Activated CD8-positive, alpha-beta memory T cell treated with anti-CD3 and anti-CD28 coated beads, Interleukin-2, amount 10 ng/mL, durations not matched to agents 7 days and 5 days (primary cell): ENCODE measurements around the gene TCF12. TPM values are rescaled to one million over a fixed set of nuclear protein-coding genes. Genes with fewer than 3 reads are reported as not detected.

Source experiments
- ATAC-seq: fragments of 150-1000 bp; cut with Tn5 transposase; one replicate; pipeline ENCODE4 v1.10.0; 2021; ENCODE audit warnings: moderate library complexity
- CTCF ChIA-PET: fragments of 350-600 bp; sonication (Branson Sonifier 250); formaldehyde crosslinking; loops from one replicate; lab custom pipeline; 2021; ENCODE audit warnings: antibody characterized with exemption; lab: Charles Lee
- DNase-seq: peaks from one replicate; pipeline ENCODE4 v3.0.0-alpha.2; 2020
- H3K27ac Mint-ChIP-seq: one replicate; pipeline ENCODE4 v1.8.0; 2021; ENCODE audit warnings: mild to moderate bottlenecking, mixed read lengths
- H3K27me3 Mint-ChIP-seq: one replicate; pipeline ENCODE4 v1.8.0; 2021; ENCODE audit warnings: mixed read lengths
- H3K36me3 Mint-ChIP-seq: one replicate; pipeline ENCODE4 v1.8.0; 2021; ENCODE audit warnings: mild to moderate bottlenecking, mixed read lengths
- H3K4me1 Mint-ChIP-seq: one replicate; pipeline ENCODE4 v1.8.0; 2021; ENCODE audit warnings: mixed read lengths
- H3K4me3 Mint-ChIP-seq: one replicate; pipeline ENCODE4 v1.8.0; 2021; ENCODE audit warnings: mild to moderate bottlenecking, moderate library complexity, mixed read lengths
- H3K9me3 Mint-ChIP-seq: one replicate; pipeline ENCODE4 v1.8.0; 2022; ENCODE audit warnings: low read depth, mixed read lengths
- total RNA-seq, 2 experiments: library from RNA; stranded (reverse); gene quantifications; one replicate each; pipeline ENCODE4 v1.2.3, GENCODE V29; 2021

TCF12 gene
- total RNA-seq, 2 experiments from 2014 or later: 75.4 to 89.0 TPM

- Mint-ChIP-seq H3K27me3 (no peaks in the 10 kb centered on the region), H3K4me1 (peaks cover 16% of the 10 kb centered on the region), H3K9me3 (no peaks in the 10 kb centered on the region), H3K36me3 (peaks cover 7% of the 10 kb centered on the region), H3K4me3 (no peak overlapping the region), H3K27ac (no peak overlapping the region)
- CTCF ChIA-PET: no interaction called here
- ATAC-seq: no peak
- no peak for DNase-seq
Observed at GRCh38 chr15:56980473-56980872, 62.0 kb downstream of the TCF12 start.

GRCh38 chr15:56981160-56981559 is 62.7 kb downstream of the TCF12 start:
- CTCF ChIA-PET: no interaction called here
- DNase-seq (no peak), ATAC-seq (no peak)
- Mint-ChIP-seq H3K27me3 (no peaks in the 10 kb centered on the region), H3K4me1 (peaks cover 16% of the 10 kb centered on the region), H3K4me3 (no peak overlapping the region), H3K9me3 (no peaks in the 10 kb centered on the region), H3K27ac (no peak overlapping the region), H3K36me3 (peaks cover 4% of the 10 kb centered on the region)

GRCh38 chr15:56982987-56983386 is 64.5 kb downstream of the TCF12 start:
- H3K27ac Mint-ChIP-seq: no peak overlapping the region
- CTCF ChIA-PET: no interaction called here
- no peaks in the 10 kb centered on the region for H3K9me3 Mint-ChIP-seq
- peaks cover 4% of the 10 kb centered on the region for H3K36me3 Mint-ChIP-seq
- no peak overlapping the region for H3K4me3 Mint-ChIP-seq
- no peaks in the 10 kb centered on the region for H3K27me3 Mint-ChIP-seq
- H3K4me1 Mint-ChIP-seq: peaks cover 25% of the 10 kb centered on the region
- DNase-seq (no peak), ATAC-seq (no peak)

DNA sequence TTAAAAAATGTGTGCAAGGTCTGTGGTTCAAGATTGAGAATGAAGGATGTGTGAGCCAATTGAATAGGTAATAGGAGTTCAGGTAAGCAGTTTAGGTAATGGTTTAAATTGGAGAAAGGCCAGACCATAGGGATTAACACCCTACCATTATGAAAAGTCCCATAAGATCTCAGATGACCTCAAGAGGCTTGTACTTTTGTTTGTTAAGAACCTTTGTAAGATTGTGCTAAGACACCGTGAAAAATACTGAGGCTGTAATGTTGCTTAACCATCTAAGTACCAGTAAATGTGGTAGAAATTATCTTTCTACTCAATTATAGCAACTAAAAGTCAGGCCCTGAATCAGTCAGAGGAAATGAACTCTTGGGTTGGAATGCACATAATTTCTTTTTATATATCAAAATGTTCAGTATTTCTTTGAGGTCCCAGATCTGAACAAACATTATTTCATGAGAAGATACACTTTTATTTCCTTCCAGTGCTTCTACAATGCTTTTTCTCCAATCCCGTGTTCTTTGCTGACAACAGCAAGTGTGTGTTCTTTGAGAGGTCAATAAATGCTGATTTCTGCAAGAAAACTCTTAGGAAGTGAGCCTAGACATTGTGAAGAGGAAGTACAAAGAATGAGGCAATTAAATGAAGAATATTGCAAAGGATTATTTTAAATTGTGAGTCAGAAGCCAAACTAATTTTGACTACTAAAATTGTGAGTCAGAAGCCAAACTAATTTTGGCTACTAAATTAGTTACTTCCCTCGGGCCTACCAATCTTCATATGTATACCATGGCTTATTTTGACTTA is 66.4 kb downstream of the TCF12 start:
- Mint-ChIP-seq H3K27me3 (no peaks in the 10 kb centered on the region), H3K27ac (no peak overlapping the region), H3K4me3 (no peak overlapping the region), H3K36me3 (peaks cover 4% of the 10 kb centered on the region), H3K4me1 (peaks cover 34% of the 10 kb centered on the region), H3K9me3 (no peaks in the 10 kb centered on the region)
- CTCF ChIA-PET: interaction anchor here (1.1 kb wide), 1 partner anchor 163 kb away, joined by 3 read pairs; no protein-coding TSS in a partner anchor
- DNase-seq (no peak), ATAC-seq (no peak)

- CTCF ChIA-PET: interaction anchor here (1.1 kb wide), 1 partner anchor 164 kb away, joined by 3 read pairs; no protein-coding TSS in a partner anchor
- Mint-ChIP-seq H3K27me3 (no peaks in the 10 kb centered on the region), H3K27ac (no peak overlapping the region), H3K4me1 (peaks cover 35% of the 10 kb centered on the region), H3K9me3 (no peaks in the 10 kb centered on the region), H3K36me3 (peaks cover 4% of the 10 kb centered on the region), H3K4me3 (no peak overlapping the region)
- ATAC-seq (no peak), DNase-seq (no peak)
Observed at GRCh38 chr15:56985856-56986255, 67.4 kb downstream of the TCF12 start.

GRCh38 chr15:56987286-56987685 is 68.8 kb downstream of the TCF12 start:
- Mint-ChIP-seq H3K27ac (no peak overlapping the region), H3K27me3 (no peaks in the 10 kb centered on the region), H3K4me3 (no peak overlapping the region), H3K9me3 (no peaks in the 10 kb centered on the region), H3K36me3 (peaks cover 3% of the 10 kb centered on the region), H3K4me1 (peaks cover 34% of the 10 kb centered on the region)
- DNase-seq (no peak), ATAC-seq (no peak)
- CTCF ChIA-PET: no interaction called here

- DNase-seq (no peak), ATAC-seq (no peak)
- Mint-ChIP-seq H3K36me3 (peaks cover 10% of the 10 kb centered on the region), H3K27me3 (no peaks in the 10 kb centered on the region), H3K4me1 (peaks cover 28% of the 10 kb centered on the region), H3K9me3 (no peaks in the 10 kb centered on the region), H3K4me3 (no peak overlapping the region), H3K27ac (no peak overlapping the region)
- CTCF ChIA-PET: no interaction called here
Observed at GRCh38 chr15:56988219-56988618, 69.8 kb downstream of the TCF12 start.

DNA sequence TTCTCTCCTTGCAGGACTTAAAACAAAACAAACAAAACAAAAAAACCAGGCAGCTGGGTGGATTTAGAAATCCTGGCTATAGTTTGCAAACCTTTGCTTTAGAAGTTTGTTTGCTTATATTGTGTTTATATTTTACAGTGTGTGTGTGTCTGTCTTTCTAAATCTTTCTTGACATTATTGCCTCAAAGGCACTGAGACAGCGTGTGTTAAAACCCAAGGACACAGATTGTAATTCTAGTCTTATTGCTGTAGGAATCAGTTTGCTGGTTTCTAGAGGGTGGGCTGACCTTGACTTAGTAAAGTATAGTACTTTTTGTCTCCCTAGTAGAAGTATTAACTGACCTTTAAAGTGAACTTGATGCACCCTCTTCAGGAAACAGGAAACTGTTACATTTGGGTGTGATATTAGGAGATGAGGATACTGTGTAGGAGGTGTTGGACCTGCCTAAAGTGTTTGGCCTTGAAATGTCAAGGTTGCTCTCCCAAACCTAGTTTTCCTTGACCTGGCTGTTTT is 71.0 kb downstream of the TCF12 start:
- Mint-ChIP-seq H3K27ac (no peak overlapping the region), H3K4me1 (peaks cover 28% of the 10 kb centered on the region)
- no peak for ATAC-seq

DNA sequence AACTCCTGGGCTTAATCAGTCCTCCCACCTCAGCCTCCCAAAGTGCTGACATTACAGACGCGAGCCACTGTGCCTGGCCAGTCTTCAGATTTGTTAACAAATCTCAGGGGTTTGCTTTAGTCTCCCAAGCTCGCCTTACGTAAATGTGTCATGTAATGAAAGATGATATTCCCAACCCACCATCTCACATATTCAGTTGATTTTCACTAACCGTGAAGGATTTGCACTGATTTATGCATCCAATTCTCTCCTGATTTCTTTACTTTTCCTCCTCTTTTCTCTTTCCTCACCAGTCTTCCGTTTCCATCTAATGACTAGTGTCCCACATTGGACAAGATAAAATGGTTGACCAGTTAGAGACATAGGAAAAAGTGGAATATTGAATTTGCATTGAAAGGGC is 72.6 kb downstream of the TCF12 start:
- no peaks in the 10 kb centered on the region for H3K9me3 Mint-ChIP-seq
- ATAC-seq (no peak), DNase-seq (no peak)
- H3K4me3 Mint-ChIP-seq: no peak overlapping the region
- no peaks in the 10 kb centered on the region for H3K27me3 Mint-ChIP-seq
- peaks cover 21% of the 10 kb centered on the region for H3K4me1 Mint-ChIP-seq
- no peak overlapping the region for H3K27ac Mint-ChIP-seq
- peaks cover 30% of the 10 kb centered on the region for H3K36me3 Mint-ChIP-seq
- CTCF ChIA-PET: no interaction called here

More for the DNA sequence above, 71.0 kb downstream of the TCF12 start:
- no peak for DNase-seq
- CTCF ChIA-PET: no interaction called here
- H3K27me3 Mint-ChIP-seq: no peaks in the 10 kb centered on the region
- no peak overlapping the region for H3K4me3 Mint-ChIP-seq
- no peaks in the 10 kb centered on the region for H3K9me3 Mint-ChIP-seq
- peaks cover 22% of the 10 kb centered on the region for H3K36me3 Mint-ChIP-seq

- CTCF ChIA-PET: no interaction called here
- Mint-ChIP-seq H3K36me3 (peaks cover 38% of the 10 kb centered on the region), H3K9me3 (no peaks in the 10 kb centered on the region), H3K4me1 (peaks cover 14% of the 10 kb centered on the region), H3K27ac (no peak overlapping the region), H3K27me3 (no peaks in the 10 kb centered on the region), H3K4me3 (no peak overlapping the region)
- ATAC-seq: no peak
- no peak for DNase-seq
Observed at GRCh38 chr15:56992725-56993124, 74.3 kb downstream of the TCF12 start.

GRCh38 chr15:56994280-56994679 is 75.8 kb downstream of the TCF12 start:
- no peaks in the 10 kb centered on the region for H3K27me3 Mint-ChIP-seq
- DNase-seq: no peak
- H3K36me3 Mint-ChIP-seq: peaks cover 38% of the 10 kb centered on the region
- no peaks in the 10 kb centered on the region for H3K9me3 Mint-ChIP-seq
- CTCF ChIA-PET: no interaction called here
- H3K27ac Mint-ChIP-seq: no peak overlapping the region
- peaks cover 7% of the 10 kb centered on the region for H3K4me1 Mint-ChIP-seq
- no peak for ATAC-seq
- H3K4me3 Mint-ChIP-seq: no peak overlapping the region

GRCh38 chr15:56996093-56996492 is 77.6 kb downstream of the TCF12 start:
- Mint-ChIP-seq H3K4me3 (no peak overlapping the region), H3K36me3 (peaks cover 35% of the 10 kb centered on the region), H3K27me3 (no peaks in the 10 kb centered on the region), H3K4me1 (no peaks in the 10 kb centered on the region), H3K9me3 (no peaks in the 10 kb centered on the region), H3K27ac (no peak overlapping the region)
- ATAC-seq (no peak), DNase-seq (no peak)
- CTCF ChIA-PET: no interaction called here

GRCh38 chr15:56996746-56997470 is 78.5 kb downstream of the TCF12 start:
- ATAC-seq: no peak
- DNase-seq: no peak
- peaks cover 2% of the 10 kb centered on the region for H3K4me1 Mint-ChIP-seq
- no peak overlapping the region for H3K4me3 Mint-ChIP-seq
- no peaks in the 10 kb centered on the region for H3K9me3 Mint-ChIP-seq
- no peaks in the 10 kb centered on the region for H3K27me3 Mint-ChIP-seq
- no peak overlapping the region for H3K27ac Mint-ChIP-seq
- peaks cover 36% of the 10 kb centered on the region for H3K36me3 Mint-ChIP-seq
- CTCF ChIA-PET: no interaction called here

DNA sequence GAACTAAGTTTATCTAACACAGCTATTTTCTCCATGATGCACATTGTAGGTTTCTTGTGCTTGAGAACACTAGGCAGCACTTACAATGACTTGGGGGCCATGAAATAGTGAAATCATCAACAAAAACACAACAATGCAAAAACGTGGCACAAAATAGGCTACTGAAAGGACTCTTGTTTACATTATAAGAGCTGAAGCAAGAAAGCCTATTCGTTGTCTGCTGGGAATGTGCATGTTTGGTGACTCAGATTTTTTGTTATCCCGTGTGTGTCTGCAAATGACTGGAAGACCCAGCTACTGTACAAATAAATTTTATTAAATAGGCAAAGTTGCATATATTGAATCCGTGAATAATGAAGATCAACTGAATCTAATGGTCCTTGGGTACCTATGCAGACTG is 85.0 kb downstream of the TCF12 start:
- CTCF ChIA-PET: no interaction called here
- peaks cover 2% of the 10 kb centered on the region for H3K4me1 Mint-ChIP-seq

More for the DNA sequence above, 85.0 kb downstream of the TCF12 start:
- H3K27ac Mint-ChIP-seq: no peak overlapping the region
- DNase-seq (no peak), ATAC-seq (no peak)
- H3K9me3 Mint-ChIP-seq: no peaks in the 10 kb centered on the region
- no peaks in the 10 kb centered on the region for H3K27me3 Mint-ChIP-seq
- H3K36me3 Mint-ChIP-seq: peaks cover 5% of the 10 kb centered on the region
- no peak overlapping the region for H3K4me3 Mint-ChIP-seq
